ENCODE data around the gene INTS1.
"Not testable (repeated sequence)": the region's sequence is repeated elsewhere in the genome, so short reads cannot be mapped to it uniquely, and the experiment has no call there.

INTS1 gene

GRCh38 chr7:1460821-1461645 lies 43.2 kb downstream of the INTS1 start:
- DNase-seq, result no peak

GRCh38 chr7:1459920-1460820 lies 44.0 kb downstream of the INTS1 start:
- DNase-seq, result no peak

GRCh38 chr7:1459512-1459892 lies 44.7 kb downstream of the INTS1 start:
- DNase-seq, result peak; percentile 95

GRCh38 chr7:1458683-1459511 lies 45.3 kb downstream of the INTS1 start, which contains the start of gene MICALL2:
Gene MICALL2 (minus strand): TSS chr7:1459470. CDS start chr7:1459326, 144 bp downstream.
- no peak for DNase-seq

- no peak for DNase-seq
These were observed 46.1 kb downstream of the INTS1 start for GRCh38 chr7:1457949-1458682.

GRCh38 chr7:1457059-1457948 lies 46.9 kb downstream of the INTS1 start:
- no peak for DNase-seq

- DNase-seq, result no peak
These were observed 48.2 kb downstream of the INTS1 start for GRCh38 chr7:1455955-1456354.

GRCh38 chr7:1455241-1455939 lies 48.8 kb downstream of the INTS1 start:
- DNase-seq, result no peak

GRCh38 chr7:1454542-1454941 lies 49.6 kb downstream of the INTS1 start:
- no peak for DNase-seq

- DNase-seq, result no peak
These were observed 52.0 kb downstream of the INTS1 start for GRCh38 chr7:1452205-1452604.

GRCh38 chr7:1450987-1451386 lies 53.2 kb downstream of the INTS1 start:
- DNase-seq, result no peak

GRCh38 chr7:1450431-1450830 lies 53.8 kb downstream of the INTS1 start:
- DNase-seq, result no peak

- DNase-seq, result no peak
These were observed 54.2 kb downstream of the INTS1 start for GRCh38 chr7:1449951-1450350.

GRCh38 chr7:1449501-1449900 lies 54.7 kb downstream of the INTS1 start:
- no peak for DNase-seq

GRCh38 chr7:1448958-1449357 lies 55.2 kb downstream of the INTS1 start:
- no peak for DNase-seq

GRCh38 chr7:1447551-1448244 lies 56.5 kb downstream of the INTS1 start:
- DNase-seq, result no peak

- no peak for DNase-seq
These were observed 57.1 kb downstream of the INTS1 start for GRCh38 chr7:1447112-1447511.

- no peak for DNase-seq
These were observed 57.6 kb downstream of the INTS1 start for GRCh38 chr7:1446620-1447032.

- DNase-seq, result not testable (repeated sequence)
These were observed 58.2 kb downstream of the INTS1 start for GRCh38 chr7:1446026-1446425.

- no peak for DNase-seq
These were observed 58.8 kb downstream of the INTS1 start for GRCh38 chr7:1445341-1445740.
